Kidney (tissue), 14 donors: ENCODE data around the gene MYF5. TPM values are rescaled to one million over a fixed set of nuclear protein-coding genes. Genes with fewer than 3 reads are reported as not detected.
A peak's percentile ranks its signal among the peaks of the same experiment; 100 is the strongest.

Experiments used
- DNase-seq, 5 donors: peaks; one replicate each; pipeline ENCODE4 v3.0.0-alpha.2; 2013 to 2020
- FAIRE-seq: peaks from 2 replicates; lab custom pipeline; 2012; peaks lifted over from hg19 to GRCh38; lab: Jason Lieb, UNC
- H3K27ac ChIP-seq, 2 donors: one replicate each; pipeline ENCODE4 v1.7.0; 2013; ENCODE audit warnings: low read depth in 2 of 2, low read length in 2 of 2, inconsistent platforms in 1 of 2
- H3K27me3 ChIP-seq: one replicate; pipeline ENCODE4 v1.7.1; 2013; ENCODE audit warnings: low read length, inconsistent platforms; ENCODE audit not compliant: control insufficient read depth, insufficient read depth
- H3K36me3 ChIP-seq, 3 donors: one replicate each; pipeline versions ENCODE4 v1.7.0 to v1.7.1; 2013; ENCODE audit warnings: low read length in 3 of 3, control low read depth in 1 of 3, inconsistent platforms in 1 of 3; ENCODE audit not compliant: insufficient read depth in 3 of 3, control insufficient read depth in 2 of 3
- H3K4me1 ChIP-seq, 3 donors: one replicate each; pipeline versions ENCODE4 v1.7.0 to v1.7.1; 2013; ENCODE audit warnings: low read length in 3 of 3, inconsistent platforms in 1 of 3, low read depth in 1 of 3; ENCODE audit not compliant: control insufficient read depth in 2 of 3, insufficient read depth in 2 of 3
- H3K4me3 ChIP-seq, 3 donors: one replicate each; pipeline versions ENCODE4 v1.7.0 to v1.8.1; 2013; ENCODE audit warnings: low read length in 3 of 3, control low read depth in 1 of 3, inconsistent platforms in 1 of 3
- H3K9ac ChIP-seq, 3 donors: one replicate each; pipeline versions ENCODE4 v1.7.0 to v1.7.1; 2013; ENCODE audit warnings: low read length in 3 of 3, control low read depth in 1 of 3, inconsistent platforms in 1 of 3
- H3K9me3 ChIP-seq, 3 donors: one replicate each; pipeline versions ENCODE4 v1.7.0 to v1.7.1; 2013; ENCODE audit warnings: low read length in 3 of 3, control low read depth in 1 of 3, inconsistent platforms in 1 of 3; ENCODE audit not compliant: control insufficient read depth in 2 of 3, insufficient read depth in 1 of 3
- CTCF ChIP-seq: IDR thresholded peaks from 3 replicates; pipeline ENCODE4 v1.5.1; 2012; ENCODE audit warnings: mild to moderate bottlenecking, moderate library complexity, borderline replicate concordance; ENCODE audit not compliant: insufficient read depth; ENCODE audit errors: extremely low read depth
- intact Hi-C: fragments of 100-400 bp; cut with DNase I; formaldehyde crosslinking; loops from one replicate; pipeline ENCODE4 v1.11.1; 2022
- polyA plus RNA-seq: library from polyadenylated mRNA; stranded (reverse); fragments of 350-450 nt; fragmentation: Illumina TruSeq; extraction: RNeasy Lipid Tissue Mini Kit (QIAGEN cat#74804); gene quantifications from one replicate; pipeline ENCODE4 v1.2.3, GENCODE V29; 2014; ENCODE audit warnings: low read depth, low replicate concordance; ENCODE audit not compliant: insufficient read depth
- total RNA-seq: library from RNA; stranded (reverse); fragmentation: NEBNext Ultra II Directional; extraction: Animal tissue kit (Norgen Biotek cat#: 25700); gene quantifications from one replicate; pipeline ENCODE4 v1.2.1, GENCODE V29; 2021
- donor health status: control.
- donor health status: control.
- donor health status: control.
- donor health status: control.
- donor health status: control.
- donor health status: DM: yes; HTN: yes; CAD: no.
- donor health status: Normal renal cell carcinoma (clear cell type).

MYF5 gene
- total and polyA plus RNA-seq, 2 donors from 2014 or later: not detected

GRCh38 chr12:80702889-80703805 lies 13.6 kb upstream of the MYF5 start:
- DNase-seq (no peak), FAIRE-seq (peak; percentile 3)
- Histone ChIP-seq H3K9me3 (no peaks in the 10 kb centered on the region), H3K27ac (peak overlapping the region; percentile 30 to 63), H3K27me3 (peaks cover 7% of the 10 kb centered on the region), H3K36me3 (no peaks in the 10 kb centered on the region), H3K9ac (peak overlapping the region in 1 of 3 donors; percentile 15), H3K4me1 (no peaks in the 10 kb centered on the region), H3K4me3 (peak overlapping the region in 2 of 3 donors; percentile 39 to 47)
- TF ChIP-seq CTCF: no peak
- intact Hi-C loops: no loop called here

- Histone ChIP-seq H3K27me3 (peaks cover 13% of the 10 kb centered on the region), H3K9me3 (no peaks in the 10 kb centered on the region), H3K27ac (no peak overlapping the region), H3K4me1 (peaks cover 0 to 5% (median 0%) of the 10 kb centered on the region in 3 donors), H3K36me3 (no peaks in the 10 kb centered on the region), H3K4me3 (no peak overlapping the region), H3K9ac (no peak overlapping the region)
- intact Hi-C loops: no loop called here
- DNase-seq (no peak), FAIRE-seq (no peak)
- no peak for TF ChIP-seq CTCF
Observed at GRCh38 chr12:80704420-80704819, 12.3 kb upstream of the MYF5 start.

DNA sequence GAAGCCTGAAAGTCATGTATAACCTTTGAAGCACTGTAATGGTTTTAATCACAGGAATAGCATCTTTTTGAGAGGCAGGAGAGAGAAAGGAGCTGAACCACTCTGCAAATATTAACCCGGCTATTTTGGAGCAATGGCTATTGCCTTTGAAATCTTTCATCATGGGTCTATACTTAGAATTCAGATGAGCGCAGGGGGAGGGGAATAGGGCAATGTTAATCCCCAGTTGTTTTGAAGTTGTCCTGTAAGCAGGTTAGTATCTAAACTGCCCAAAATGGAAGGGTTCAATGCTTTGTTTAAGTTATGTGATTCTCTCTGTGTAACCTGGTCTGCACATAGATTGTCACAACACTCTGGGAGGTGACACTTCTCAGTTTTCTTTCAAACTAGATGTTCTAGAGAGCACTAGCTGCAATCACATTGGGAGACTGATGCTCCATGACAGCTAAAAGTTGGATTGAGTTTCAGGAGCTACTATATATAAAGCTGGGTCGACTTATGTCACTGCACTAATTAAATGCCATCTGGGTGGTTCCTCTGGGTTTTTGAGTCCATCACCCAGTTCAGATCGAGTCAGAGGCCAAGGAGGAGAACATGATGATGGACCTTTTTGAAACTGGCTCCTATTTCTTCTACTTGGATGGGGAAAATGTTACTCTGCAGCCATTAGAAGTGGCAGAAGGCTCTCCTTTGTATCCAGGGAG lies 9.4 kb upstream of the MYF5 start, which contains the start of gene MYF6:
MYF6 (plus strand) TSS at position 509 of the 704 bp plus-strand sequence; CDS start at position 595, 86 bp downstream.
- Histone ChIP-seq H3K27me3 (peaks cover 26% of the 10 kb centered on the region), H3K4me1 (peaks cover 0 to 5% (median 0%) of the 10 kb centered on the region in 3 donors), H3K27ac (no peak within 1 kb of the TSS), H3K9ac (no peak within 1 kb of the TSS), H3K36me3 (no peaks in the 10 kb centered on the region), H3K9me3 (no peaks in the 10 kb centered on the region), H3K4me3 (peak within 1 kb of the TSS in 1 of 3 donors; percentile 38)
- intact Hi-C loops: no loop called here
- TF ChIP-seq CTCF: no peak
- DNase-seq: no peak
- no peak for FAIRE-seq
